Umbilical cord (tissue), 2 donors: Measurements from ENCODE around the gene PNMA8B. TPM values are rescaled to one million over a fixed set of nuclear protein-coding genes. Genes with fewer than 3 reads are reported as not detected.
"Not testable (repeated sequence)": the region's sequence is repeated elsewhere in the genome, so short reads cannot be mapped to it uniquely, and the experiment has no call there.

Source experiments
- DNase-seq: peaks from one replicate; pipeline ENCODE4 v3.0.0-alpha.2; 2015; ENCODE audit warnings: low spot score
- total RNA-seq: library from RNA; depleted of rRNA; stranded (reverse); fragments of >200 nt; gene quantifications from one replicate; pipeline ENCODE4 v1.2.3, GENCODE V29; 2014; ENCODE audit warnings: low replicate concordance; ENCODE audit not compliant: insufficient read depth

Gene PNMA8B, protein sequence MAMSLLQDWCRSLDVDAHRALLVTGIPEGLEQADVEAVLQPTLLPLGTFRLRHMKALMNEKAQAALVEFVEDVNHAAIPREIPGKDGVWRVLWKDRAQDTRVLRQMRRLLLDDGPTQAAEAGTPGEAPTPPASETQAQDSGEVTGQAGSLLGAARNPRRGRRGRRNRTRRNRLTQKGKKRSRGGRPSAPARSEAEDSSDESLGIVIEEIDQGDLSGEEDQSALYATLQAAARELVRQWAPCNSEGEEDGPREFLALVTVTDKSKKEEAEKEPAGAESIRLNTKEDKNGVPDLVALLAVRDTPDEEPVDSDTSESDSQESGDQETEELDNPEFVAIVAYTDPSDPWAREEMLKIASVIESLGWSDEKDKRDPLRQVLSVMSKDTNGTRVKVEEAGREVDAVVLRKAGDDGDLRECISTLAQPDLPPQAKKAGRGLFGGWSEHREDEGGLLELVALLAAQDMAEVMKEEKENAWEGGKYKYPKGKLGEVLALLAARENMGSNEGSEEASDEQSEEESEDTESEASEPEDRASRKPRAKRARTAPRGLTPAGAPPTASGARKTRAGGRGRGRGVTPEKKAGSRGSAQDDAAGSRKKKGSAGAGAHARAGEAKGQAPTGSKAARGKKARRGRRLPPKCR
- total RNA-seq: 3.1 TPM

DNA sequence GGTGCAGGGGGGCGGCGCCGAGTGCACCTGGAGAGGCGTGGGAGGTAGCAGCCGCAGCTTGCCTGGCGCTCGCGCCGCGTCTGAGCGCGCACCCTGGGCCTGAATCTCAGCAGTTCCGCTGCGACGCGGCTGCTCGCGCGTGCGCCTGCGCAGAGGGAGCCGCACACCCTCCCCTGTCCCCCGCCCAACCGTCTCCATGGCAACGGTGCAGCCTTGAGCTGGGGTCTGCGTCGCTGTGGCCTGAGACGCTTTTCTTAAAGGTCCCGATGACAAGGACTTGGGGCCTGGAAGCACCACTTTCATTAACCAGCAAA is at the start of gene PNMA8B:
PNMA8B (minus strand) TSS at position 82 of the 314 bp plus-strand sequence. CDS start 402 bp downstream, outside the sequence.
- peak; percentile 84 for DNase-seq

DNA sequence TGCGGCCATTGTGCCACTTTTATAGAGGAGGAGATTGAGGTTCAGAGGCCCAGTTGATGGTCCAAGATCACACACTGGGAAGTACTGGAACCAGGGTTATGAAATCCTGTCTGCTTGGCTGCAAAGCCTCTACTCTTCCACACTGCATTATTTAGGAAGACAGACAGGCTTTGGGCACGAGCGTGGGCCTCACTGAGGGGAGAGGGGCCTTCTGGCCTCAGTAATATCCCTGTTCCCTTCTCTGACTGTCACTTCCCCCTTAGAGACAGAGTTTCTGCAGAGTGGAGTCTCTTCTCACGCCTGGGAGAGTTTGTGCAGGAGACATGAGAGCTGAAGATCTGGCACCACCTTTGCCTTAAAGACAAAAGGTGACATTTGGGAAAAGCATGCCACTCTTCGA is 49.0 kb upstream of the PNMA8B start:
- no peak for DNase-seq

GRCh38 chr19:46542428-46543230 is 47.0 kb upstream of the PNMA8B start:
- DNase-seq: peak; percentile 85

DNA sequence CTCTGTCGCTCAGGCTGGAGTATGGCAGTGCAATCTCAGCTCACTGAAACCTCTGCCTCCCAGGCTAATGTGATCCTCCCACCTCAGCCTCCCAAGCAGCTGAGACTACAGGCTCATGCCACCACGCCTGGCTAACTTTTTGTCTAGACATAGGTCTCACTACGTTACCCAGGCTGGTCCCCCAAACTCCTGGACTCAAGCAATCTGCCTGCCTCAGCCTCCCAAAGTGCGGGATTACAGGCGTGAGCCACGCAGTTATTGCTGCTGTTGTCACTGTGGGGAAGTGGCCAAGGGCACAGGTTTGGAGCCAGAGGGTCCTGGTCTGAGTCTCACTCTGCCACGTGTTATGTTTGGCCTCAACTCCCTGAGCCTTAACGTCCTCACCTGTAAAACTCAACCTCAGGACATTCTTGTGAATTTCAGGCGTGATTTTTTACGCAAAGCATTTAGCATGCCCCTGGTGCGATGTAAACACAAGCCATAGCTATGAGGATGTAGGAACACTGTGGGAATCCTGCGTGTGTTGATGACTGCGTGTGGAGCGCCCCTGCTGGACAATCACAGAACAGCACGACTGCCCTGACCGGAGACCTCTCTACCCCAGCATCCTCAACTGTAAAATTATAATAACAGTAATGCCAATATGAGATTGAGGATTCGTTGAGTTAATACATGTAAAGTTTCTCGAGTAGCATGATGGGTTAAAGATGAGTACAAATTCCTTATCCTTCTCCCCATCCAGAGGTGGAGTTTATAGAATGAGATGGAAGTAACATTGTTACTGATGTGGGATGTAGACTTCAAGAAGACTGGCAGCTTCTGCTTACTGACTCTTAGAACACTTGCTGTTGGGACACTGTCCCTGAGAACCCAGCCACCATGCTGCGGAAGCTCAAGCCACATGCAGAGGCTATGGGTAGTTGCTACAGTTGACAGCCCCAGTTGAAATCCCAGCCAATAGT is 41.8 kb upstream of the PNMA8B start:
- peak; percentile 28 for DNase-seq

GRCh38 chr19:46536391-46536790 is 40.7 kb upstream of the PNMA8B start:
- DNase-seq: no peak

- DNase-seq: no peak
Measured at GRCh38 chr19:46533621-46534081, 38.0 kb upstream of the PNMA8B start.

GRCh38 chr19:46533078-46533620 is 37.5 kb upstream of the PNMA8B start:
- no peak for DNase-seq

DNA sequence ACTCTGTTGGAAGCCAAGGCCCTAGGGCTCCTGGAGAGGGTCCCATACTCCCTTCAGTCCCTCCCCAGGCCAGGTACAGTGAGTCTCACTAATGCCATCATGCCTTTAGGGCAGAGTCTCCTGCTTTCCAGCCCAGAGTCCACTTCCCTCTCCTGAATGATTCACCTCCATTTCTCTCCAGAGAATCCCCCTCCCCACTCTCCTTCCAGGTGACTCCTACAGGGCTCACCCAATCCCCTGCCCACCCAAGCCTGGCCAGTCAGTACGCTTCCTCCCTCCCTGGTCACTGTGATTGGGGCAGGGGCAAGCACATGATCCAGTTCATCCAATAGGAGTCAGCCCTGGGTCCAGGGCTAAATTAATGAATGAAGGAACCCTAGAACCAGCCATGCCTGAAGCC is 35.0 kb upstream of the PNMA8B start:
- no peak for DNase-seq

DNA sequence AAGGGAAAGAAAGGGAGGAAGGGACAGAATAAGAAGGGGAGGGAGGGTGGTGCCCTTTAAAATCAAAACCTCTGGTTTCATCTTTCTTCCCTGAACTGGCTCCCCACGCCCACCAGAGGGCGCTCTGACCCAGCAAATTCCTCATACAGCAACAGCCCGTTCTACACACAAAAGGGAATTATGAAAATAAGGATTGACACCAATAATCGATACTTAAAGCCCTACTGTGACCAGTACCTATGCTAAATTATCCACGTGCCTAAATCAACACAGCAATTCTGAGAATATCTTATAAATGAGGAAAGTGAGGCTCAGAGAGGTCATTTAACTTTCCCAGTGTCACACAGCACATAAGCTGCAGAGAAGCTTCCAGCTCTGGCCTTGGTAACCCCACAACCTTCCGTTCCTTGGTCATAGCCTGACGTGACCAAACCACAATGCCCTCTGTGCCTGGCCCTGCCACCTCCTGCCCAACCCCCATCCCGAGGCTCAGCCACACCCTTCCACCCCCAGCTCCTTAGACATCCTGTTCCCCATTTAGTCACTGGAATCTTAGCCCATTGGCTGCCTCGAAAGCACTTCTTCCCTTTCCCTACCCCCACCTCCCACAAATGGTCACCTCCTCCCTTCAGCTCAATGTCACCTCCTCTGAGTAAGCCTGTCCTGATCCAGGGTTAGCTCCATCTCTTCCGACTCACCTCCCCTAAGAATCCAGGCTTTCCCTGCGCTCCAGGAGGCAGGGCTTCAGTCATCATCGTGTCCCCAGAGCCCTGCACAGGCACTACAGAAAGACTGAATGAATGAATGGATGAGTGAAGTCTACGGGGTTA is 34.2 kb upstream of the PNMA8B start:
- DNase-seq: peak; percentile 59

DNA sequence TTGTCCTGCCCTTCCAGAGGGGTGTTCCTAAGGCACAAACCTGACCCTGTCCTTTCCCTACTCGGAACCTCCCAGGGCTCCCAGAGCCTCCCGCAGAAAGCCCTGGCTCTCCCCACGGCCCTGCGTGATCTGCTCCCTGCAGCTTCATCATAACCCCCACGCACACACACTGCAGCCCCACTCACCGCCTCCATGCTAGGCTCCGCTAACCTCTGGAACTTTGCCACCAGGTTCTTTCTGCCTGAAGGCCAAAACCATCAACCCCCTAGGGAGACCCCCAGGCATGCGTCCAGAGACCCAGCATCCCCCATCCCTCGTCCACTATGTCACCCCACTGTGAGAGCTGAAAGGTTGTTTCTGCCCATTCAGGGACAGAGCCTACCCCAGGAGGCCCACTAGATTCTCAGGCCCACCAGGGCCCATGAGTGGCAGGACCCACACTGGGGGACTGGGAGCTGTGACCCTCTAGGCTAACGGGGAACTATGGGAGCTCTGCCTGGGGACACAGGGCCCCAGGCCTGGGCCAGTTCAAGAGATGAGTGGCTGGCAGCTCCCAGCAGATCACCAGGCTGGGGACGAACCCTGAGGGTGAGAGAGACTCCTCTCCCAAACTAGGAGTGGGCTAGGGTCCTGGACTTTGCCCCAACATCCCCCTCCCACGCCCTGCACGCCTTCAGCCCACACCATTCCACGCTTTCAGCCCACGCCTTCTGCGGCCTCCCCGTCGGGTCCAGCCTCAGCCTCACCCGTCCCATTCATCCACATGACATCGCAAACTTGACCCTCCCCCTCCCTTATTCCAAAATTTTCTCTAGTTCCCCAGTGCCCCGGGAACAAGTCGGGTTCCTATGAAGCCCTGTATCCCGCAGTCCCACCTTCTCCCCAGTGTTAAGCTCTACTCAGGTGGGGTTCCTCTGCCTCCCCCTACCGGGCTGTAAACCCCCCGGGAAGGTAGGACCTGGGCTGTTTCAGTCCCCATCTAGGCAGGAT is 33.2 kb upstream of the PNMA8B start:
- DNase-seq: no peak

DNA sequence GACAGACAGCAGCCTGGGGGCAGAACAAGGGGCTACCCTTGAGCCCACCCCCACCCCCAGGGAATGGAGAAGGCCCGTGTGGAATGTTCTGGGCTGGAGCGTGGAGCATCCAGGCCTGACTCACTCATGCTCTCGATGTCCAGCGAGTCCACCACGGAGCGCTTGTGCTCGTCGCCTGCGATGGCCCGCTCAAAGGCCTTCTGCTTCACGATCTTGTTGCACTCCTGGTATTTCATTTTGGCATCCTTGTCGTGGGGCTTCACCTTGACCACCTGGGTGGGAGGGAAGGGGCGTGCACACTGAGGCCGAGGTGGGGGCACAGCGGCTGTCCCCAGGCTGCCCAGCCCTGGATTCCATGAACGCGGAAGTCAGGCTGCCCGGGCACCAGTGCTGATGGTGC is 31.1 kb upstream of the PNMA8B start:
- DNase-seq: not testable (repeated sequence)

- DNase-seq: no peak
Measured at GRCh38 chr19:46524308-46524707, 28.6 kb upstream of the PNMA8B start.

- DNase-seq: not testable (repeated sequence)
Measured at GRCh38 chr19:46522988-46523387, 27.3 kb upstream of the PNMA8B start.

DNA sequence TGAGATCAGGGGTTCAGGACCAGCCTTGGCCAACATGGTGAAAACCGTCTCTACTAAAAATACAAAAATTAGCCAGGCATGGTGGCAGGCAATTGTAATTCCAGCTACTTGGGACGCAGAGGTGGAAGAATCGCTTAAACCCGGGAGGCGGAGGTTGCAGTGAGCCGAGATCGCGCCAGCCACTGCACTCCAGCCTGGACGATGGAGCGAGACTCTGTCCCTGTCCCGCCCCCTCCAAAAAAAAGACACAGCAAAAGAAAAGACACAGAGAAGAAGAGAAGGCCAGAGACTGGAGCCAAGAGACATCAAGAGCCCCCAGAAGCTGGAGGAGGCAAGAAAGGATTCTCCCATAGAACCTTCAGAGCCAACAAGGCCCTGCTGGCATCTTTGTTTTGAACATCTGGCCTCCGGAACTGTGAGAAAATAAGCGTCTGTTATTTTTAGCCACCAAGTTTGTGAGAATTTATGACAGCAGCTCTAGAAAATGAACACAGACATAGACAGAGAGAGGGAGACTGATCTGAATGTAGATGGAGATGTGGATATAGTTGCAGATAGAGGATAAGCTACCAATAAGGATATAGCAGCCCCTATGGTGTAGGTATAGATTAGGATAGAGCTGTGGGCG is 25.7 kb upstream of the PNMA8B start:
- no peak for DNase-seq

- no peak for DNase-seq
Measured at GRCh38 chr19:46520616-46521015, 24.9 kb upstream of the PNMA8B start.

DNA sequence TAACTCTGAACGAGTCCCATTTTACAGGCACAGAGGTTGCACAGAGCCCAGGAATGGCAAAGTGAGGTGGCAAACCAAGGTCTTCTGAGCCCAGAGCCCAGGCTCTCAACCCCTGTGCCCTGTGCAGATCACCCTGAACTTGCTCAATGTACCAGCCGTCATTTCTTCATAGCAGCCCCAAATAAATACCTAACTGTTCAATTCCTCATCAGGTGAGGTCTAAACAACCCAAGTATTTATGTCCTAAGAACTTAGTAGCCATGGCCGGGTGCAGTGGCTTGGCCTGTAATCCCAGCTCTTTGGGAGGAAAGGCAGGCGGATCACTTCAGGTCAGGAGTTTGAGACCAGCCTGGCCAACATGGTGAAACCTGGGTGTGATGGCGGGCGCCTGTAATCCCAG is 21.8 kb upstream of the PNMA8B start:
- DNase-seq: no peak

- DNase-seq: peak; percentile 21
Measured at GRCh38 chr19:46515879-46516350, 20.2 kb upstream of the PNMA8B start.

DNA sequence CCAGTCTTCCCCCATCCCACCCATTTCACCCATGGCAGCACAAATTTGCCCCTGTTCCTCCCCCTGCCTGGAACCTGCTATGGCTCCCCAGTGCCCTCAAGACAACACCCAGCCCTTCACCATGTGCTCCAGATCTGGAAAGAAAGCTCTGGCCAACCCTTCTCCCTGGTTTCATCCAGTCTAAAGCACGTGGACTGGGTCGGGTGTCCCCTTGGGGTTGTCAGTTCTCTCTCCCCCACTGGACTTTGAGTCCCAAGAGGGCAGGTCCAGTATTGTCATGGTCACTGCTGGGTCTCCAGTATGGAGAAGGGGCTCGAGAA is 19.6 kb upstream of the PNMA8B start:
- DNase-seq: no peak
